GM19455 (cell line): ENCODE results near the gene BTD.
A peak's percentile ranks its signal among the peaks of the same experiment; 100 is the strongest.

Experiments
- ATAC-seq: cut with Tn5 transposase; IDR thresholded peaks from one replicate; pipeline ENCODE4 v1.9.1; 2021; ENCODE audit not compliant: unreplicated experiment

Gene BTD

GRCh38 chr3:15635121-15635661, 33.6 kb downstream of the BTD start:
- no peak for ATAC-seq

- peak; percentile 72 for ATAC-seq
Measured at GRCh38 chr3:15636028-15636709, 34.6 kb downstream of the BTD start.

GRCh38 chr3:15637131-15637951, 35.8 kb downstream of the BTD start:
- ATAC-seq = no peak

GRCh38 chr3:15638193-15638890, 36.8 kb downstream of the BTD start:
- no peak for ATAC-seq

GRCh38 chr3:15638891-15639262, 37.3 kb downstream of the BTD start:
- ATAC-seq = no peak

- ATAC-seq = no peak
Measured at GRCh38 chr3:15645246-15645645, 43.7 kb downstream of the BTD start.

- no peak for ATAC-seq
Measured at GRCh38 chr3:15645740-15646501, 44.4 kb downstream of the BTD start.

- ATAC-seq = no peak
Measured at GRCh38 chr3:15646851-15647511, 45.4 kb downstream of the BTD start.

- peak; percentile 95 for ATAC-seq
Measured at GRCh38 chr3:15647611-15648167, 46.1 kb downstream of the BTD start.

GRCh38 chr3:15649341-15649740, 47.8 kb downstream of the BTD start:
- ATAC-seq = no peak

- no peak for ATAC-seq
Measured at GRCh38 chr3:15649858-15650257, 48.3 kb downstream of the BTD start.

- ATAC-seq = no peak
Measured at GRCh38 chr3:15651396-15651795, 49.9 kb downstream of the BTD start.

- no peak for ATAC-seq
Measured at GRCh38 chr3:15653321-15653720, 51.8 kb downstream of the BTD start.

- no peak for ATAC-seq
Measured at GRCh38 chr3:15654127-15654526, 52.6 kb downstream of the BTD start.

- ATAC-seq = no peak
Measured at GRCh38 chr3:15654891-15655290, 53.3 kb downstream of the BTD start.

GRCh38 chr3:15656342-15656741, 54.8 kb downstream of the BTD start:
- no peak for ATAC-seq

- ATAC-seq = no peak
Measured at GRCh38 chr3:15657016-15657415, 55.5 kb downstream of the BTD start.

- ATAC-seq = no peak
Measured at GRCh38 chr3:15659254-15659975, 57.9 kb downstream of the BTD start.
